Measurements from ENCODE around the gene PRKACB. TPM values are rescaled to one million over a fixed set of nuclear protein-coding genes. Genes with fewer than 3 reads are reported as not detected.

Gene PRKACB
- total RNA-seq, 2 experiments from 2014 or later, result 20.1 to 22.7 TPM

DNA sequence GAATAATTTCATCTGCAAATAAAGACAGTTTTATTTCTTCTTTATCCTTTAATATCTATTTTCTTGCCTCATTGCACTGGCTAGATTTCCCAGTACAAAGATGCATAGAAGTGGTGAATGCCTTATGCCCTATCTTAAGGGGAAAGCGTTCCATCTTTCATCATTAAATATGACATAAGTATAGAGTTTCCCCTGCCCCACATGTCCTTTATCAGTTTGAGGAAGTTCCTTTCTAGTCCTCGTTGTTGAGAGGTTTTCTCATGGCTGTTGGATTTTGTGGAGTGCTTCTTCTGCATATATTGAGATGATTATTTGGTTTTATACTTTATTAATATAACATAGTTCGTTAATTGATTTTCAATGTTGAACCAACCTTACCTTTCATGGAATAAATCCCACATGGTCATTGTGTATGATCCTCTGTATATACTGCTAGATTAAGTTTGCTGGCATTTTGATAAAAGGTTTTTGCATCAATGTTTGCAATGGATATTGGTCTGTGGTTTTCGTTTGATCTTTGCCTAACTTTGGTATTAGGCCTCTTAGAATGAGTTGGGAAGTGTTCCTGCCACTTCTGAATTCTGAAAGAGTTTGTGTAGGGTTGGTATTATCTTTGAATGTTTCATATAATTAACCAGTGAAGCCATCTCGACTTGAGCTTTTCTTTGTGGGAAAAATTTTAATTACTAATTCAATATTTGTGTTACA lies 15.6 kb downstream of the PRKACB start:
- ChIA-PET CTCF (no interaction called here), POLR2A (no interaction called here)
- H3K27ac Mint-ChIP-seq, result no peak overlapping the region
- no peak for DNase-seq
- H3K27me3 Mint-ChIP-seq, result no peaks in the 10 kb centered on the region
- H3K9me3 Mint-ChIP-seq, result no peaks in the 10 kb centered on the region
- peaks cover 77% of the 10 kb centered on the region for H3K4me1 Mint-ChIP-seq (ENCODE audit: low read depth)
- H3K36me3 Mint-ChIP-seq, result peaks cover 7% of the 10 kb centered on the region
- intact Hi-C loops (cut with micrococcal nuclease), result no loop called here
- no peak overlapping the region for H3K4me3 Mint-ChIP-seq

- no peaks in the 10 kb centered on the region for H3K9me3 Mint-ChIP-seq
- CTCF ChIA-PET, result interaction anchor here (1.8 to 3.0 kb wide), 2 partner anchors 21 to 271 kb away, joined by 6 to 13 read pairs; no protein-coding TSS in a partner anchor
- peaks cover 9% of the 10 kb centered on the region for H3K36me3 Mint-ChIP-seq
- no peak overlapping the region for H3K27ac Mint-ChIP-seq
- intact Hi-C loops (cut with micrococcal nuclease), result no loop called here
- no peaks in the 10 kb centered on the region for H3K27me3 Mint-ChIP-seq
- no peak for DNase-seq
- H3K4me3 Mint-ChIP-seq, result no peak overlapping the region
- POLR2A ChIA-PET, result no interaction called here
- H3K4me1 Mint-ChIP-seq (ENCODE audit: low read depth), result peaks cover 67% of the 10 kb centered on the region
These were observed 18.2 kb downstream of the PRKACB start for GRCh38 chr1:84162295-84162694.

DNA sequence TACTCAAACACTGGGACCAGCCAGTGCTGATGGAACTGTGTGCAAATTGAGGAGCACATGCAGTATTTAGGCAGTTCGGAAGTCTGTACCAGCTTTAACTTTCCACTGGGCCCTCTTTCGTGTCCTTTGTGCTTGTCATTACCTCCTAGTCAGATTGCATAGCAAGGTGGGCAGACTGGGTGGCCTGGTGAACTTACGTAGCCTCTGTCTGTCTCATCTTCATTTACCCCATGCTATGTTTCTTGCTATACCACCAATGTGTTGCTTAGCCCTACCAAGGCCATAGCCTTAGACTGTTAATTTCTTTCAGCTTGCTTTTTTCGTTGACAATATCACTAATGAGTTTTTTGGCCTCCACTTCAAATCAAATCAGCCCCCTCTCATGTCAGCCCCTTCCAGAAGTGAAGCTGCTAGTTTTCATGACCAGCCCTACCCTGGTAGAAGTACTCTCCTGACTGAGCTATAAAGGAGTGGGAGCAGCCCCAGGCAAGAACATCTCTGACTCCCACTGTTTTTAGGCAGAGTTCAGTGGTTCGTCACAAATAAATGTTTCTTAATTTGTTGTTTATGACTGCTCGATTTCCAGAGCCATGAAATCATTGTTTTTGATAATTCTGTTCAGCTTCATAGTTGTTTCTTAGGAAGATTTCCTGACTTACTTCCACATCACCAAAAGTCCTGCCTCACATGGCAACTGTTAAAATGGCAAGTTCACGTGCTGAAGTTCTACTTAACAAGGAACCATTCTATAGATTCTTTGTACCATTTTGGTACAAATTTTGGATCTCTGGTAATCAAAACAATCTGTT lies 19.3 kb downstream of the PRKACB start:
- H3K4me3 Mint-ChIP-seq, result peak overlapping the region; percentile 14
- no peaks in the 10 kb centered on the region for H3K27me3 Mint-ChIP-seq
- intact Hi-C loops (cut with micrococcal nuclease), result no loop called here
- POLR2A ChIA-PET, result interaction anchor here (0.8 kb wide), 1 partner anchor 527 kb away, joined by 3 read pairs; the partner anchor contains the start of gene SSX2IP
- H3K9me3 Mint-ChIP-seq, result no peaks in the 10 kb centered on the region
- H3K36me3 Mint-ChIP-seq, result peaks cover 4% of the 10 kb centered on the region
- peak overlapping the region; percentile 31 for H3K27ac Mint-ChIP-seq
- CTCF ChIA-PET, result interaction anchor here (0.9 to 3.0 kb wide), 3 partner anchors 15 to 270 kb away, joined by 3 to 13 read pairs (median 6); no protein-coding TSS in a partner anchor
- H3K4me1 Mint-ChIP-seq (ENCODE audit: low read depth), result peaks cover 65% of the 10 kb centered on the region
- no peak for DNase-seq

- no peak for DNase-seq
- H3K27ac Mint-ChIP-seq, result peak overlapping the region; percentile 21
These were observed 20.1 kb downstream of the PRKACB start for GRCh38 chr1:84164161-84164560.

GRCh38 chr1:84164567-84165021 lies 20.5 kb downstream of the PRKACB start:
- peak overlapping the region; percentile 61 for H3K4me3 Mint-ChIP-seq
- CTCF ChIA-PET, result interaction anchor here (0.9 to 3.0 kb wide), 3 partner anchors 12 to 269 kb away, joined by 3 to 13 read pairs (median 3); no protein-coding TSS in a partner anchor

More at GRCh38 chr1:84164161-84164560, 20.1 kb downstream of the PRKACB start:
- ChIA-PET POLR2A (no interaction called here), CTCF (interaction anchor here (0.9 to 3.0 kb wide), 3 partner anchors 11 to 269 kb away, joined by 3 to 13 read pairs (median 3); no protein-coding TSS in a partner anchor)
- intact Hi-C loops (cut with micrococcal nuclease), result no loop called here
- peaks cover 68% of the 10 kb centered on the region for H3K4me1 Mint-ChIP-seq (ENCODE audit: low read depth)
- H3K4me3 Mint-ChIP-seq, result peak overlapping the region; percentile 61
- no peaks in the 10 kb centered on the region for H3K9me3 Mint-ChIP-seq
- no peaks in the 10 kb centered on the region for H3K27me3 Mint-ChIP-seq
- peaks cover 3% of the 10 kb centered on the region for H3K36me3 Mint-ChIP-seq

GRCh38 chr1:84165601-84166000 lies 21.5 kb downstream of the PRKACB start:
- CTCF ChIA-PET, result no interaction called here
- H3K27ac Mint-ChIP-seq, result no peak overlapping the region

More at GRCh38 chr1:84164567-84165021, 20.5 kb downstream of the PRKACB start:
- H3K36me3 Mint-ChIP-seq, result peaks cover 3% of the 10 kb centered on the region
- no peaks in the 10 kb centered on the region for H3K9me3 Mint-ChIP-seq
- H3K27ac Mint-ChIP-seq, result no peak overlapping the region
- POLR2A ChIA-PET, result no interaction called here
- H3K27me3 Mint-ChIP-seq, result no peaks in the 10 kb centered on the region
- peaks cover 72% of the 10 kb centered on the region for H3K4me1 Mint-ChIP-seq (ENCODE audit: low read depth)
- intact Hi-C loops (cut with micrococcal nuclease), result no loop called here
- no peak for DNase-seq

GRCh38 chr1:84166797-84167196 lies 22.7 kb downstream of the PRKACB start:
- Mint-ChIP-seq H3K4me1 (ENCODE audit: low read depth) (peaks cover 74% of the 10 kb centered on the region), H3K9me3 (no peaks in the 10 kb centered on the region), H3K36me3 (peaks cover 3% of the 10 kb centered on the region), H3K27ac (no peak overlapping the region), H3K4me3 (no peak overlapping the region), H3K27me3 (no peaks in the 10 kb centered on the region)
- intact Hi-C loops (cut with micrococcal nuclease), result loop anchor here (1.0 kb wide), 1 partner anchor 11 kb away; no protein-coding TSS in a partner anchor
- POLR2A ChIA-PET, result no interaction called here
- DNase-seq, result no peak
- CTCF ChIA-PET, result no interaction called here

More at GRCh38 chr1:84165601-84166000, 21.5 kb downstream of the PRKACB start:
- intact Hi-C loops (cut with micrococcal nuclease), result no loop called here
- Mint-ChIP-seq H3K4me1 (ENCODE audit: low read depth) (peaks cover 72% of the 10 kb centered on the region), H3K9me3 (no peaks in the 10 kb centered on the region), H3K36me3 (peaks cover 3% of the 10 kb centered on the region), H3K4me3 (no peak overlapping the region), H3K27me3 (no peaks in the 10 kb centered on the region)
- no peak for DNase-seq
- POLR2A ChIA-PET, result no interaction called here

DNA sequence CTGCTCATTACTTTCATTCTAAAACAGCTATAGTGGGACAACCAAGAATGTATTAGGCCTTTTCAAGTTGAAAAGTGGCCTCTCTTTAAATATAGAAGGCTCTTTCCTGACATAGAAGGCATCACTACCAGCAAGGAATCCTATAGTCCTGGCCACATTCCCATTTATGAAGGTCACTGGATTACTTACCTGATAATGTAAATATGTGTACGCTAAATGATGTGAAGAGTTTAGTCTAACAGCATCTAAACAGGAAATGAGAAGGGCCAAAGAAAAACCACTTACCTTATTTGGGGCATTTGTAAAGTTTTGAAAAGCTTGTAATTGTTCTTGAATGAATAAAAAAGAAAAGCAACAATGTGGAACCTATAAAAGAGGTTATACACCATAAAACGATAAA lies 24.7 kb downstream of the PRKACB start:
- no peaks in the 10 kb centered on the region for H3K9me3 Mint-ChIP-seq
- H3K27me3 Mint-ChIP-seq, result no peaks in the 10 kb centered on the region
- H3K4me1 Mint-ChIP-seq (ENCODE audit: low read depth), result peaks cover 67% of the 10 kb centered on the region
- H3K27ac Mint-ChIP-seq, result no peak overlapping the region
- H3K4me3 Mint-ChIP-seq, result no peak overlapping the region
- no peak for DNase-seq
- H3K36me3 Mint-ChIP-seq, result peaks cover 3% of the 10 kb centered on the region
- intact Hi-C loops (cut with micrococcal nuclease), result no loop called here
- POLR2A ChIA-PET, result no interaction called here
- CTCF ChIA-PET, result interaction anchor here (0.8 kb wide), 1 partner anchor 24 kb away, joined by 3 read pairs; no protein-coding TSS in a partner anchor

DNA sequence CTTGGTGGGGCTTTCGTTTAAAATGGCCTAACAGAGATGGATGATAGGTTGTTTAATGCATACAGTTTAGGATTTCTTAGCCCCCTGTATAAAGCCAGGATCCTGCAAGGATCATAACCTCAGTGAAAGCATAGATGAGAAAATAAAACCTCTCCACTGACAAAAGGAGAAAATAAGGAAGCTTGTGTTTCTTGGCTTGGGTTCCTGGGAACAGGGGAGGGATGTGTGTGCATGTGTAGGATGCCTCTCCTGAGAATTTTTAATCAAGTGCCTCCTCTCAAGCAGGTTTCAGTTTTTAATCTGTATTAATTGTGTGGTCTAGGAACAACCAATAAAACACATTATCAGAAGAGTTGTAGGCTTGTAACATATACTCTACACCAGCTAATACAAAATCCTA lies 26.1 kb downstream of the PRKACB start:
- H3K4me3 Mint-ChIP-seq, result no peak overlapping the region
- ChIA-PET POLR2A (no interaction called here), CTCF (no interaction called here)
- peaks cover 66% of the 10 kb centered on the region for H3K4me1 Mint-ChIP-seq (ENCODE audit: low read depth)
- peaks cover 3% of the 10 kb centered on the region for H3K36me3 Mint-ChIP-seq
- intact Hi-C loops (cut with micrococcal nuclease), result loop anchor here (1.0 kb wide), 1 partner anchor 11 kb away; no protein-coding TSS in a partner anchor
- no peak overlapping the region for H3K27ac Mint-ChIP-seq
- H3K9me3 Mint-ChIP-seq, result no peaks in the 10 kb centered on the region
- DNase-seq, result no peak
- no peaks in the 10 kb centered on the region for H3K27me3 Mint-ChIP-seq

DNA sequence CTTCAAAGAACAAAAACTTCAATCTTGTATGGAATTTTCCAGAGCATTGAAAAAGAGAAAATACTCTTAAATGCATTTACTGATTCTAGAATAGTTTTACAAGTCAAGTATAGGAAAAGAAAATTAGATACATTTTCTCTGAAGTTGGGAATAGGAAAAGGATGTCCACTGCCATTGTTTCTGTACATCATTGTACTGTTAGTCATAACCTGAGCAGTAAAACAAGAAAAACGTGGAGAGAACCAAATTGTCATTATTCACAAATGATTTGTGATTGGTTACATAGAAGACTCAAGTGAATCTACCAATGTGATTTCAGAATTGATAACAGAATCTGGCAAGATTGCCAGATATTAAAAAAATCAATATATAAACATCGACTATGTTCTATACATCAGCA lies 27.4 kb downstream of the PRKACB start:
- ChIA-PET POLR2A (no interaction called here), CTCF (no interaction called here)
- Mint-ChIP-seq H3K27ac (no peak overlapping the region), H3K9me3 (no peaks in the 10 kb centered on the region), H3K36me3 (peaks cover 3% of the 10 kb centered on the region), H3K4me1 (ENCODE audit: low read depth) (peaks cover 60% of the 10 kb centered on the region), H3K27me3 (no peaks in the 10 kb centered on the region), H3K4me3 (no peak overlapping the region)
- intact Hi-C loops (cut with micrococcal nuclease), result no loop called here
- no peak for DNase-seq

DNA sequence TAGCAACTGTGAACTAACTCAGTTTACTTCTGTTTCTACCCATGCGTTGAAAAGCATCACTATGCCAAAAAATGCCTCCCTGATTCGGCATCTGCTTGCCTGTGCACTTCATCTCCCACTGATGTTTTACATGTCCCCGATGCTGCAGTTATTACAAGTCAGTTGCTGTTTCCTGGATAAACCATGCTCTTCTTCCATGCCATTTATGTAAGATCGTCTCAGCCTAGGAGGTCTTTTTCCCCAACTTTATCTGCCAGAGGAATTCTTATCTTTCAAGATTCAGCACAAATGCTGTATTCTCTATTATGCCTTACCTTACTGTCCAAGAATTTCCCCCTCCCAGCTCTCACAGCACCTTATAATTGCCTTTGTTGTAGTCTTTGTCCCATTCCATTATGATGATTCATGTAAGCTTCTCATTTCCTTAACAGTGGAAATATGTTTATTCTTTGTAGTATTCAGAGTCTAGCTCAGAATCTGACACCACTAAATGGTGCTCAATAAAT lies 30.0 kb downstream of the PRKACB start:
- intact Hi-C loops (cut with micrococcal nuclease), result no loop called here
- no peak for DNase-seq
- Mint-ChIP-seq H3K36me3 (no peaks in the 10 kb centered on the region), H3K27ac (no peak overlapping the region), H3K9me3 (no peaks in the 10 kb centered on the region), H3K4me1 (ENCODE audit: low read depth) (peaks cover 46% of the 10 kb centered on the region), H3K4me3 (no peak overlapping the region), H3K27me3 (no peaks in the 10 kb centered on the region)
- CTCF ChIA-PET, result no interaction called here
- POLR2A ChIA-PET, result interaction anchor here (0.9 kb wide), 1 partner anchor 22 kb away, joined by 5 read pairs; no protein-coding TSS in a partner anchor
